ENCODE measurements around the gene TMPRSS3.

DNA sequence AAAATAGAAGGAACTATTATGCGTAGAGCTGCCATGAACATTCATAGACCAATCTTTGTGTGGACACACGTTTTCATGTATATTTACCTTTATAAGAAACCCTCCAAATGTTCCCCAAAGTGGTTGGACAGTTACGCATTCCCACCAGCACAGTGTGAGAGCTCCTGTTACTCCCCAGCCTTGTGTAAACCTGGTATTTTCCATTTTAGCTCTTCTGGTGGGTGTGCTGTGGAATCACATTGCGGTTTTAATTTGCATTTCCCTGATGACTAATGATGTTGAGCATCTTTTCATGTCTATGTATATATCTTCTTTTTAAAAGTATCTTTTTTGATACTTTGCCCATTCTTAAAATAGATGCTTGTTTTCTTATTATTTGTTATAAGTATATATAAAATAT, 4.7 kb upstream of the TMPRSS3 start:
- TF ChIP-seq POLR2AphosphoS5 (IDR thresholded peaks at IDR 0.05; ENCODE audit: low read depth, low read length) (no peak), POLR2A (IDR thresholded peaks at IDR 0.05; ENCODE audit: low read depth, low read length) (no peak), POU2F2 (IDR thresholded peaks at IDR 0.05; ENCODE audit: low read depth, low read length) (peak; percentile 91)
